Sigmoid colon (tissue), 7 donors: ENCODE results near the gene TGFBR2. TPM values are rescaled to one million over a fixed set of nuclear protein-coding genes. Genes with fewer than 3 reads are reported as not detected.

Experiments
- DNase-seq: peaks from one replicate; pipeline ENCODE4 v3.0.0-alpha.2; 2019
- H3K27ac ChIP-seq, 4 donors: fragments of 200-600 bp; sonication (generic); one replicate each; pipeline ENCODE4 v1.5.1; 2016 to 2019; ENCODE audit warnings: mild to moderate bottlenecking in 1 of 4
- H3K27me3 ChIP-seq, 3 donors: fragments of 200-600 bp; sonication (generic); one replicate each; pipeline ENCODE4 v1.5.1; 2019; ENCODE audit warnings: mild to moderate bottlenecking in 1 of 3
- H3K36me3 ChIP-seq, 4 donors: fragments of 200-600 bp; sonication (generic); one replicate each; pipeline ENCODE4 v1.5.1; 2016 to 2019
- H3K4me1 ChIP-seq, 4 donors: fragments of 200-600 bp; sonication (generic); one replicate each; pipeline ENCODE4 v1.5.1; 2017 to 2019
- H3K4me3 ChIP-seq, 4 donors: fragments of 200-600 bp; sonication (generic); one replicate each; pipeline ENCODE4 v1.5.1; 2017 to 2019; ENCODE audit warnings: mild to moderate bottlenecking in 2 of 4, moderate library complexity in 1 of 4
- H3K9me3 ChIP-seq, 4 donors: fragments of 200-600 bp in 3 of 4; sonication (generic) in 3 of 4; one replicate each; pipeline versions ENCODE4 v1.5.1 to v1.6.1; 2013 to 2019
- CTCF ChIP-seq, 4 experiments: fragments of 450-650 bp in 3 of 4; fragments of 200-600 bp in 1 of 4; IDR thresholded peaks; one replicate each; pipeline ENCODE4 v1.5.1; 2016 to 2019; ENCODE audit warnings: antibody characterized with exemption in 4 of 4, mild to moderate bottlenecking in 3 of 4, moderate library complexity in 2 of 4
- EP300 ChIP-seq, 4 donors: sonication (generic); formaldehyde crosslinking; IDR thresholded peaks; one replicate each; pipeline ENCODE4 v1.6.1; 2017; ENCODE audit warnings: antibody characterized with exemption in 4 of 4
- POLR2A ChIP-seq, 2 donors: fragments of 450-650 bp; IDR thresholded peaks; one replicate each; pipeline ENCODE4 v1.6.1; 2016; ENCODE audit warnings: antibody characterized with exemption in 2 of 2, mild to moderate bottlenecking in 2 of 2, moderate library complexity in 2 of 2
- POLR2AphosphoS5 ChIP-seq, 4 donors: sonication (generic); formaldehyde crosslinking; IDR thresholded peaks; one replicate each; pipeline ENCODE4 v1.6.1; 2017; ENCODE audit warnings: antibody characterized with exemption in 4 of 4
- WGBS, 2 donors: extraction: QIAGEN DNeasy Blood & Tissue Kit; methylation state at CpG; one replicate each; pipeline ENCODE4 v1.1.7; 2013; 5-methylcytosine and 5-hydroxymethylcytosine counted together
- intact Hi-C: fragments of 100-400 bp; cut with DNase I; formaldehyde crosslinking; loops from one replicate; pipeline ENCODE4 v1.15.1; 2023
- polyA plus RNA-seq, 3 donors: library from polyadenylated mRNA; stranded (reverse); fragments of 200-250 nt; gene quantifications; one replicate each; pipeline ENCODE4 v1.2.3, GENCODE V29; 2013
- total RNA-seq, 4 donors: library from RNA; depleted of rRNA; stranded (reverse); fragments of >200 nt; gene quantifications; one replicate each; pipeline ENCODE4 v1.1.0, GENCODE V29; 2016
- donor health status: healthy with polysubstance abuse.
- donor health status: Bipolar disorder and iron deficiency.
- donor health status: healthy.

The TGFBR2 gene
- total and polyA plus RNA-seq, 7 donors: 9.9 to 243 (median 215) TPM

- H3K4me3 ChIP-seq: no peak overlapping the region
- H3K27ac ChIP-seq: no peak overlapping the region
- peaks cover 0 to 17% (median 16%) of the 10 kb centered on the region in 4 donors for H3K4me1 ChIP-seq
- DNase-seq: no peak
- H3K36me3 ChIP-seq: no peaks in the 10 kb centered on the region
- TF ChIP-seq CTCF (IDR thresholded peaks at IDR 0.05) (no peak), EP300 (IDR thresholded peaks at IDR 0.05) (no peak), POLR2A (IDR thresholded peaks at IDR 0.05) (no peak), POLR2AphosphoS5 (IDR thresholded peaks at IDR 0.05) (no peak)
- 65 to 89% methylated on average over 3 of the region's 3 CpGs for WGBS, 2 donors
- no peaks in the 10 kb centered on the region for H3K27me3 ChIP-seq
- H3K9me3 ChIP-seq: no peaks in the 10 kb centered on the region
- intact Hi-C loops: no loop called here
Measured at GRCh38 chr3:30598668-30599545, 7.5 kb upstream of the TGFBR2 start.

- Histone ChIP-seq H3K27ac (no peak overlapping the region), H3K27me3 (no peaks in the 10 kb centered on the region), H3K9me3 (no peaks in the 10 kb centered on the region), H3K36me3 (no peaks in the 10 kb centered on the region), H3K4me1 (peaks cover 0 to 27% (median 18%) of the 10 kb centered on the region in 4 donors), H3K4me3 (no peak overlapping the region)
- no peak for DNase-seq
- intact Hi-C loops: loop anchor here (10.0 kb wide), 1 partner anchor 556 kb away; no protein-coding TSS in a partner anchor
- TF ChIP-seq CTCF (IDR thresholded peaks at IDR 0.05) (no peak), POLR2A (IDR thresholded peaks at IDR 0.05) (no peak), EP300 (IDR thresholded peaks at IDR 0.05) (no peak), POLR2AphosphoS5 (IDR thresholded peaks at IDR 0.05) (no peak)
- 98% methylated on average over 2 of the region's 2 CpGs for WGBS, 2 donors
Measured at GRCh38 chr3:30600572-30600971, 5.8 kb upstream of the TGFBR2 start.

GRCh38 chr3:30602946-30603345 lies 3.5 kb upstream of the TGFBR2 start:
- no peaks in the 10 kb centered on the region for H3K36me3 ChIP-seq
- H3K4me3 ChIP-seq: no peak overlapping the region
- DNase-seq: no peak
- H3K27ac ChIP-seq: no peak overlapping the region
- 49 to 73% methylated on average over 4 of the region's 4 CpGs for WGBS, 2 donors
- TF ChIP-seq POLR2AphosphoS5 (IDR thresholded peaks at IDR 0.05) (no peak), CTCF (IDR thresholded peaks at IDR 0.05) (no peak), POLR2A (IDR thresholded peaks at IDR 0.05) (no peak), EP300 (IDR thresholded peaks at IDR 0.05) (no peak)
- H3K9me3 ChIP-seq: no peaks in the 10 kb centered on the region
- H3K27me3 ChIP-seq: no peaks in the 10 kb centered on the region
- intact Hi-C loops: loop anchor here (10.0 kb wide), 1 partner anchor 558 kb away; no protein-coding TSS in a partner anchor
- peaks cover 0 to 15% (median 7%) of the 10 kb centered on the region in 4 donors for H3K4me1 ChIP-seq

- intact Hi-C loops: loop anchor here (10.0 kb wide), 1 partner anchor 559 kb away; no protein-coding TSS in a partner anchor
- no peak for TF ChIP-seq CTCF (IDR thresholded peaks at IDR 0.05)
- TF ChIP-seq POLR2AphosphoS5 (IDR thresholded peaks at IDR 0.05): no peak
- no peak for TF ChIP-seq POLR2A (IDR thresholded peaks at IDR 0.05)
- no peak for TF ChIP-seq EP300 (IDR thresholded peaks at IDR 0.05)
- no peaks in the 10 kb centered on the region for H3K9me3 ChIP-seq
- no peak overlapping the region for H3K4me3 ChIP-seq
- no peaks in the 10 kb centered on the region for H3K27me3 ChIP-seq
- peaks cover 0 to 26% (median 10%) of the 10 kb centered on the region in 4 donors for H3K4me1 ChIP-seq
- H3K27ac ChIP-seq: peak overlapping the region in 2 of 4 donors; percentile 99
- H3K36me3 ChIP-seq: no peaks in the 10 kb centered on the region
- WGBS, 2 donors: 36 to 81% methylated on average over 3 of the region's 3 CpGs
- no peak for DNase-seq
Measured at GRCh38 chr3:30604093-30604492, 2.3 kb upstream of the TGFBR2 start.
